GM21360 (cell line): Measurements from ENCODE around the gene IL6ST.
"Not testable (repeated sequence)": the region's sequence is repeated elsewhere in the genome, so short reads cannot be mapped to it uniquely, and the experiment has no call there.

Experiments used
- ATAC-seq: cut with Tn5 transposase; IDR thresholded peaks from one replicate; pipeline ENCODE4 v1.9.1; 2021; ENCODE audit warnings: mild to moderate bottlenecking, moderate library complexity; ENCODE audit not compliant: unreplicated experiment

The IL6ST gene

DNA sequence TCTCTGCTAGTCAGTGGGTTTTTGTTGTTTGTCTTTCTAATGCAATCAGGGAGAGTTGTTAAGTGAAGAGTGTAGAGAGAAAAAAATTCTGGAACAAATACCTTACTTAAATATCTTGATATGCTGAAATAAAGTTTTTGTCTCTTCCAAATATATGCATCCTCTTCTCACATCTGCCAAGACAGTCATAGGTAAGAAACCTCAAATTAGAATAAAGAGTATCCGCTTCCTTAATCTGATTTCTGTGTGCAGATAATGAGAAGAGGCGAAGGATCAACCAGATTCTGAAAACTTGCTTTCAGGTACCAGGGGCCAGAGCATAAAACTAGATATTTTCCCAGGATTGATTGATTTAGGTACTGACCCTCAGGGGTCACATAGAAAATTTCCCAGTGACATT is 11.3 kb upstream of the IL6ST start:
- ATAC-seq = no peak

DNA sequence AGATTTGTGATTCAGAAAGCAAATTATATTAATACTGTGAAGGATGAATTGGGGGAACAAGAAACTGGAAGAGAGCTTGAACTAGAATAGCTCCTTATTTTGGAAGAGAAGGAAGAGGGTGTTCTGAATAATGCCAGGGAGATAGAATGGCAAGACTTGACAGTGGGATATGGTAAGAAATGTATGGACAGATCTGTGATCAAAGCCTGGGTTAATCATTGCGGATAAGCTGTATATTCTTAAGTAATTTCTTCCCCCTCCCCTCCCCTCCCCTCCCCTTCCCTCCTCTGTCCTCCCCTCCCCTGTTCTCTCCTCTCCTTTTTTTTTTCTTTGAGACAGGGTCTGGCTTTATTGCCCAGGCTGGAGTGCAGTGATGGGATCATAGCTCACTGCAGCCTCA is 10.1 kb upstream of the IL6ST start:
- ATAC-seq = no peak

DNA sequence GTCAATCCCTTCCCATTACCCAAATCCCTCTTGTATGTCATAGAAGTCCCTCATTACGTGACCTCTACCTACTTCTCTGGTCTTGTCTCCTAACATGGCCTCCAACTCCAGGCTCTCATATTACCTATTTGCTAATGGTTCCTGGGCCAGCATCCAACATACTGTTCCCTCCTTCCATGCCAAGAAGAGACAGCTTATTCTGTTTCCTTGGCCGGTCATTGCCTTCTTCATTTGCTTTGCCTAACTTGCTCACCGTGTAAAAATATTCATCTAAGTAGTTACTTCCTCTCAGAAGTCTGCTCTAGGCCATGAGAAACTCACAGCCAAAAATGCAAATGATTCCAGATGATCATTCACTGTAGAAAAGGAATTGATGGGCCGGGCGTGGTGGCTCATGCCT is 8.9 kb upstream of the IL6ST start:
- ATAC-seq = no peak

DNA sequence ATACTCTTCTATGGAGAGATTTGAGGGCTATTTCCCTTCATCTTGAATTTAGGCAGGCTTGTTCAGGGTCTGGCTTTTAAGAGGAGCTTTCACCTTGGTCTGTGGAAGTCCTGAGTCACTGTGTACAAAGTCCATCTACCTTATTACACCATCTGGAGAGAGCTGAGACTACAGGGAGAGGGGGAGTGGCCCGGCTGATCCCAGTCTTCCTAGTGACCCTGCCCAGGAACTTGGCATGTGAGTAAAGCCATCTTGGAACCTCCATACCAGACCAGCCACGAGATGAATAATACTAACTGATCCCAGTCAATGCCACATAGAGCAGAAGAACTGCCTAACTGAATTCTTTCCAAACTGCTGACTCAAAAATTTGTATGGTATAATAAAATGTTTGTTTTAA is 8.4 kb upstream of the IL6ST start:
- no peak for ATAC-seq

DNA sequence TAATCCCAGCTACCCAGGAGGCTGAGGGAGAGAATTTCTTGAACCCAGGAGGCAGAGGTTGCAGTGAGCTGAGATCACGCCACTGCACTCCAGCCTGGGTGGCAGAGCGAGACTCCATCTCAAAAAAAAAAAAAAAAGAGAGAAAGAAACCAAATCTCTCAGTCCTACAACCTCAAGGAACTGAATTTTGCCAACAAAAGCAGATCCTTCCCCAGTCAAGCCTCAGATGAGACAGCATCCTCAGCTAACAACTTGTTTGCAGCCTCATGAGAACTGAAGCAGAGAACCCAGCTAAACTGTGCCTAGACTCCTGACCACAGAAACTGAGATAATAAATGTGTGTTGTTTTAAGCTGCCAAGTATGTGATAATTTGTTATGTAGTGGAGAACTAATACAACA is 7.5 kb upstream of the IL6ST start:
- ATAC-seq = no peak

DNA sequence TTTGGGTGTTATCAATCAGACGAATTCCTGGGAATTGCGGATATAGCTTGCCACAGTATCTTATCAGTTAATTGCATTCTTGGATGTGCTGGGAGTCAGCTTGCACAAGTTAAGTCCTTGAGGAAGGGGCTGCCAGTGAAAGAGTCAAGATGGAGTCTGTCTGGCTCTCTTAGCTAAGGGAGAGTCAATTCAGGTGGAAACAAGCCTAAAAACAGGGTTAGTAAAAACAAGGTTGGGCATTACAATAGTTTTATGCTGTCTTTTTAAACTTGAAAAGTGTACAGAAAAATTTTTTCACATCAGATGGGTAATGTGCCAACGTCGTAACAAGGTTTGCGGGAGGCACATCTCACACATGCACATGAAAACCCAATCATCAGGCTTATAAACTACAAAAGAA is 5.5 kb upstream of the IL6ST start:
- not testable (repeated sequence) for ATAC-seq

DNA sequence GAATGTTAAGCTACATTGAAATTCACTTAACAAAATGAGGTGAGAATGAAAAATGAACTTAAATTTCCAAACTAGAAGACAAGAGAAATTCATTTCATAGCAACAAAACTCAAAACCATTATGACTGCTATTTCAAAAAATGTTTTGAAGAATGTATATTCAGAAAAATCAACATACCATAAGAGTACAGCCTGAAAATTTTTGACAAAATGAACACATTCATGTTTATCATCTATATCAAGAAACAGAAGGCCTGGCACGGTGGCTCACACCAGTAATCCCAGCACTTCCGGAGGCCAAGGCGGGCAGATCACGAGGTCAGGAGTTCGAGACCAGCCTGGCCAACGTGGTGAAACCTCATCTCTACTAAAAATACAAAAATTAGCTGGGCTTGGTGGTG is 4.2 kb upstream of the IL6ST start:
- no peak for ATAC-seq

DNA sequence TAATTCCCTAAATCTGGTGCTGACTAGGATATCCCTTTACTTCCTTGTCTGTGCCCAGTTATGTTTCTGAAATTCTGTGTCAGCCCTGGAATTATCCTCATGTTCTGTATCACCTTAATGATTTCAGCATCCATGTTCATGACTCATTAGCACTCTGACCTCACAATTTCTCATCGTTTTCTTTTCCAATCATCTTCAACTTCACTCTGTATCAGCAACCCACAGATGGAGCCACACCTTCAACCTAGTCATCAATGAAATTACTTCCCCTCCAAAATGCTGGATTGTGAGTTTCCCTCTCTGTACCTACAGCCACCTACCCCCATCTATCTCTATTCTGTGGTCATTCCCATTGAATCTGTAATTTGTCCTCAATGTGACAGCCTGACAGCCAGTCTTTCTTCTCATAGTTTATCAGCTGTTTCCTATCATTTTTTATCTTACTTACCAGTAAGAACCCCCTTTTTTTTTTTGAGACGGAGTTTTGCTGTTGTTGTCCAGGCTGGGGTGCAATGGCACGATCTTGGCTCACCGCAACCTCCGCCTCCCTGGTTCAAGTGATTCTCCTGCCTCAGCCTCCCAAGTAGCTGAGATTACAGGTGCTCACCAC is 3.1 kb upstream of the IL6ST start:
- ATAC-seq = no peak

DNA sequence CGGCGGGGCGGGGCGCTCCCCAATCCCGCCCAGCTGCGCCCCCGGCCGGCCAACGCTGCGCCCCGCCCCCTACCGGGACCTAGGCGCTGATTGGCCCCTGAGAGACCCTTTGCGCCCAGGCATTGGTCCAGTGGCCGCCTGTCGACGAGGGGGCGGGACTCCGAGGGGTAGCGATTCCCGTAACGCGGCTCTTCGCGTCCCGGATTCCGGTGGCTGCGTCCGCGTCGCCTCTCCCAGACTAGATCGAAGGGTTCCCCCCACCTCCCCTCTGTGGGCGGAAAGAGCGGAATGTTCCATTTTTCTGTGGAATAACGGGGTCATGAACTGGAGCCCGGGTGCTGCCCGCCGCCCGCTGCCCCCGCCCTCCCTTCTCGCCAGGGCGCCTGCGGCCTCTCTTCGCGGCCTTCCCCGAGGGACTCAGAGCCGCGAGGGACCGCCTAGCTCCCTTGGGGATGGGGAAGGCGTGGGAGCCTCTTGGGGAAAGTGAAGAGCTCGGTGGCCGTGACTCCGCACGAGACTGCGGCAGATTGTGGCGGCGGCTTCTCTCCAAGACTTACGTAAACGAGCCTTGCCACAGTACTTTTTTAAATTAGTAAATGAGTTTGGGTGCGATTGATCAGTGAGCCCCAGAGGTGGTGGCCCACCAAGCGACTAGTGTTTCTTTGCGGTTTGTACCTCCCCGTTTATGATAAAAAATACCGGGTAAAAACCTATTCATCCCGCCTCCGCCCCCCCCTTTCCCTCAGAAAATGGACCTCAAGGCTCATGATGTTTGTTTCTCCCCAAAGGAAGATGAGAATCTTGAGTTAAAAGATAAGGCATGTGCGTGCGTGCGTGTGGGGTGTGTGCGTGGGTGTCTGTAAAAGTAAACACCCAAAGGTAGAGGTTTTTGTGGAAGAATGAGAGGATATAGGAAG is 493 bp upstream of the IL6ST start:
- peak; percentile 96 for ATAC-seq

DNA sequence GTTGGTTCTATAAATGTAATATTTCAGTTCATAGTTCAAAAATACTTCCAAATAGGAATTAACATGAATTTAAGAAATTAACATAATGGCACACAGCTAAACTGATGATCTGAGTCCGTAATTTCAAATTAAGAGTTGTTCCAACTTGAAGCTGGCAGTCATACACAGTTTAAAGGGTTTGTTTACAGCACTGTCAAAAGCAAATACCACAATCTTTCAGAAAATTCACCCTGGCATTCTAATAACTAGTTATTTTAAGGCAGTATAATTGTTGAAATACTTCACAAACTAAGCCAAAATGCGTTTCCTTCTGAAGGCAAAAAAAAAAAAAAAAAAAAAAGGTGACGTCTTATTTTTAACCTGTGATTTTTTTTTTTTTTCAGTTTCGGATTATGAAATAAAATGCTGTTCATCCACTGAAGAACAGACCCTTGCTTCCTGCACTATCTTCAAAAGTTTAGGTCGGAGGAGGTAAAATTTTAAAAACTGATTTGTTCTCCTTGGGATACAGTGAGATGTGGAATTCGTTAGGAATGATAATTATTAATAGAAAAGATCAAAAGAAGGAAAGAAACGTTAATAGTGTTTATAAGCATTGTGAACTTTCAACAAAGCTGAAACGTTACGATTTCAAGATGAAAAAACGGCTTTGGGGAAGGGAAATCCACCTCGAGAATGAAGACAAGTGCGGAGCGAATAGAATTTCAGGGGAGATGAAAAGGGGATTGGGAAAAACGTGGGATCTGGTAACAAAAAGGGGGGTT is 850 bp downstream of the IL6ST start:
- no peak for ATAC-seq

DNA sequence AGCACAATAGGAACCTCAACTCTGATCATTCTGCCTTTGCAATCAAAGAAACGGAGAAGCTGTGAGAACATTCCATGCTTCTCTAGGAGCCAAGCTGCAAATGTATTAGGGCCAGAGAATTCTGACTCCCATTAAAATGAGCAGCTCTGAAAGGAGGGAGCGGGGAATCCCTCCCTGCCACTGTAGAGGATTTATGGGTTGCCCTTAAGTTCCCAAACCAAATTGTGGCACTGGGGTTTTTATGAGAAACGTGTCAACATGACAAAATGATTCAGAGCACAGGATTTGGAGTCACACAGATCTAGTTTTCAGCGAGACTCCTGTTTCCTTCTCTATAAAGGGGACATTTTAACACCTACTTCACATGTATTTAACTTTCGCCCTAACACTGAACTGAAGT is 1.8 kb downstream of the IL6ST start:
- ATAC-seq = no peak

DNA sequence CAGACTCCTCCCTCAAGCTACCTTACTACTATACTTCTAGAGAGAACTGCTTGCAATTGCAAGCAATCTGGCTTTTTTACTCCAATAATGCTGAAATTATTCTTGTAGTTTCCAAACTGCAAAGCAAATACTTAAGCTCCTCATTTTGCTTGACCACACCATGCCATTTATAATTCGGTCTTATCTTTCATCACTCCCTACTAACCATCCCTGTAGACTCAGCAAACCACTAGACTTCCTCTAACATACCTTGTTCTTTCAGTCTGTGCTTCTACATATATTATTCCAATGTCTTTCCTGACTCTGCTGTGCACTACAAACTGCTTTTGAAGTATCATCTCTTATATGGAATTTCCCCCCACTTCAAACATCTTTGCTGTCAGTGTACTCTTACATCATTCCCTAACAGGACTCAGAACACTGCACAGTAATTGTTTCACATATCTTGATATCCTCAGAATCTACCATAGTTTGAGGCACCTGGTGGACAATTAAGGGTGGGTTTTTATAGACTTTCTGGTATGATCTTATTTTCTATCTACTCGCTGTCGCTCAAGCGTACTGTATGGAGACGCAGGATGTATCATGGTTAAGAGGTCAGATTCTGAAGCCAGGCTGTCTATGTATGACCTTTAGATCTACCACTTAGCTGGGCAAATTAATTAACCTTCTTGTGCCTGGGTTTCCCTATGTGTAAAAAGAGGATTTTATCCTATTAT is 2.8 kb downstream of the IL6ST start:
- no peak for ATAC-seq

DNA sequence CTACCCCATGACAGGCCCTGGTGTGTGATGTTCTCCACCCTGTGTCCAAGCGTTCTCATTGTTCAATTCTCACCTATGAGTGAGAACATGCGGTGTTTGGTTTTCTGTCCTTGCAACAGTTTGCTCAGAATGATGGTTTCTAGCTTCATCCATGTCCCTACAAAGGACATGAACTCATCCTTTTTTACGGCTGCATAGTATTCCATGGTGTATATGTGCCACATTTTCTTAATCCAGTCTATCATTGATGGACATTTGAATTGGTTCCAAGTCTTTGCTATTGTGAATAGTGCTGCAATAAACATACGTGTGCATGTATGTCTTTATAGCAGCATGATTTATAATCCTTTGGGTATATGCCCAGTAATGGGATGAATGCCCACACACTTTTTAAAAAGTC is 3.9 kb downstream of the IL6ST start:
- ATAC-seq = not testable (repeated sequence)

DNA sequence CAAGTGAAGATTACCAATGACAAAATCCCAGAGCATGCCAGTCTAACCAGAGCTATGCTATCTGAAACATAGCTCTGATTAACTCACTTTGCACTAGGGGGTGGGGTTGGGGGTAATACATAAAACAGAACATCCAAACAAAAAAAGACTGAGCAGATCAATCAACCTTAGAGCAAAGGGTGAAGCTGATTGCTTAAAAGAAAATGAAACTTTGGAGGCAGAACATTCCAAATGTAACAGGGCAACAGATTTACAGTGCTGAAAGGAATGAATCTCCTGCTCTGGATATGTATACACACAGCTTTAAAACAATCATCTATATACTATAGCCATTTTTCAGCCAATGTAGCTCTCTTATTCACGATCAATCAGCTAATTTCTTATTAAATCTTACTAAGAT is 4.9 kb downstream of the IL6ST start:
- ATAC-seq = no peak

DNA sequence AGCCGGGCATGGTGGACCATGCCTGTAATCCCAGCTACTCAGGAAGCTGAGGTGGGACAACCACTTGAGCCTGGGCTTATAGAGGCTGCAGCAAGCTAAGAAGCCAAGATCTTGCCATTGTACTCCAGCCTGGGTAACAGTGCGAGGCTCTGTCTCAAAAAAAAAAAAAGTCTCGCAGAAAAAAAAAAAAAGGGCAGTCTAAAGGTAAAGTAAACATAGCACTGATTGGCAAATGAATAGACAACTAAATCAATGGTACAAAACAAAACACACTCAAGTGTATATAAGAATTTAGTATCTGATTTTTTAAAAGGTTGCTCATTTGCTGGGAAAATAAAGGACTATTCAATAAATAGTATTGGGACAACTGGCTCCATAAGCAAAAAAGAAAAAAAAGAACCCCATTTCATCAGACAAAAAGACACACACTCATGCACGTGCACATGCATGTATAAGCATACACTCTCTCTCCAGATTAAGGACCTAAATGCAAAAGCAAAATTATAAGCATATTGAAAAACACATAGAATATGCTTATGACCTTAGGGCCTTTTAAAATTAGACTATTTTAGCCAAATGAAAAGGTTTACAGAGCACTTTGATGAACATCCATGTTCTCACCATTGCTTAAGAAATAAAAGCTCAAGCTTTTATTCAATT is 5.7 kb downstream of the IL6ST start:
- no peak for ATAC-seq

DNA sequence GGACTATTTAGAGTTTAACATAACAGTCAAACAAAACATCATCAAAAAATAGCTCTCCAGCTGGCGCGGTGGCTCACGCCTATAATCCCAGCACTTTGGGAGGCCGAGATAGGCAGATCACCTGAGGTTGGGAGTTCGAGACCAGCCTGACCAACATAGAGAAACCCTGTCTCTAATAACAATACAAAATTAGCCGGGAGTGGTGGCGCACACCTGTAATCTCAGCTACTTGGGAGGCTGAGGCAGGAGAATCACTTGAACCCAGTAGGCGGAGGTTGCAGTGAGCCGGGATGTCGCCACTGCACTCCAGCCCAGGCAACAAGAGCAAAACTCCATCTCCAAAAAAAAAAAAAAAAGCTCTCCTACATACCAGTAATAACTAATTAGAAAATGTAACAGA is 6.3 kb downstream of the IL6ST start:
- not testable (repeated sequence) for ATAC-seq

DNA sequence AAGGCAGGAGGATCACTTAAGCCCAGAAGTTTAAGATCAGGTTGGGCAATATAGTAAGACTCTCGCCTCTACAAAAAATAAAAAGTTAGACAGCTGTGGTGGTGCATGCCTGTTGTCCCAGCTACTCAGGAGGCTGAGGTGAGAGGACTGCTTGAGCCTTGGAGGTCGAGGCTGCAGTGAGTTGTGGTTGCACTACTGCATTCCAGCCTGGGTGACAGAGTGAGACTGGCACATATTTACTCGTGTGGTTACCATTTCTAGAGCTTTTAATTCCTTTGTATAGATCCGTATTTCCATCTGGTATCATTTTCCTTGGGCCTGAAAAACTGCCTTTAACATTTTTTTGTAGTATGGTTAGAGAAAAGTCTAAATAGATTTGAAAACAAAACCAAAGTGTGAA is 7.8 kb downstream of the IL6ST start:
- ATAC-seq = no peak

DNA sequence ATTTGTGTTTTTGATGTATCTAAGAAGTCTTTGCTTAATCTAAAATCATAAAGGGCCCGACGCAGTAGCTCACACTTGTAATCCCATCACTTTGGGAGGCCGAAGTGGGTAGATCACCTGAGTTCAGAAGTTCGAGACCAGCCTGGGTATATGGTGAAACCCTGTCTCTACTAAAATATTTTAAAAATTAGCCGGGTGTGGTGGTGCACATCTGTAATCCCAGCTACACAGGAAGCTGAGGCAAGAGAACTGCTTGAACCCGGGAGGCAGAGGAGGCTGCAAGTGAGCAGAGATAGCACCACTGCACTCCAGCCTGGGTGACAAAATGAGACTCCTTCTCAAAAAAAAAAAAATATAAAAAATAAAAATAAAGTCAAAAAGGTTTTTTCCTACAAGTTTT is 9.6 kb downstream of the IL6ST start:
- ATAC-seq = no peak

DNA sequence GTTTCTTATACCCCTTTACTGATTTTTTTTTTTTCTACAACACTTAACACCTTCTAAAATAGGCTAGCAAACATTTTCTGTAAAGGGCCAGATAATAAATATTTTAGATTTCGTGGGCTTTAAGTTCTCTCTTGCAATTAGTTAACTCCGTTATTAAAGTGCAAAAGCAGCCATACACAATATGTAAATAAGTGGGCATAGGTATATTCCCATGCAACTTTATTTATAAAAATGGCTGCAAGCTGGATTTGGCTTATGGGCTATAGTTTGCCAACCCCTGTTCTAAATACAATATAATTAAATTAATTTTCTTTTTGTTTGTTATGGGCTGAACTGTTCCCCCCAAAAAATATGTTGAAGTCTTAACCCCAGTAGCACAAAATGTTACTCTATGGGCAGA is 10.8 kb downstream of the IL6ST start:
- no peak for ATAC-seq

DNA sequence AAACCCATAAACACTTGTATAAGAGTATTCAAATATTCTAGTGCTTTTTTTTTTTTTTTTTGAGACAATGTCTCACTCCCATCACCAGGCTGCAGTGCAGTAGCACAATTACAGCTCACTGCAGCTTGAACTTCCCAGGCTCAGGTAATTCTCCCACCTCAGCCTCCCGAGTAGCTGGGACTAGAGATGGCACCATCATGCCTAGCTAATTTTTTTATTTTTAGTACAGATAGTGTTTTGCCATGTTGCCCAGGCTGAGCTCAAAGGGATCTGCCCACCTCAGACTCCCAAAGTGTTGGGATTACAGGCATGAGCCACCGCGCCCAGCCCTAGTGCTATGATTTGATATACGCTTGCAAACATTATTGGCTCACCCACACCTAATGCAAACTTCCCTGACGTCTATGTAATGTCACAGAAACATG is 11.8 kb downstream of the IL6ST start:
- ATAC-seq = no peak

DNA sequence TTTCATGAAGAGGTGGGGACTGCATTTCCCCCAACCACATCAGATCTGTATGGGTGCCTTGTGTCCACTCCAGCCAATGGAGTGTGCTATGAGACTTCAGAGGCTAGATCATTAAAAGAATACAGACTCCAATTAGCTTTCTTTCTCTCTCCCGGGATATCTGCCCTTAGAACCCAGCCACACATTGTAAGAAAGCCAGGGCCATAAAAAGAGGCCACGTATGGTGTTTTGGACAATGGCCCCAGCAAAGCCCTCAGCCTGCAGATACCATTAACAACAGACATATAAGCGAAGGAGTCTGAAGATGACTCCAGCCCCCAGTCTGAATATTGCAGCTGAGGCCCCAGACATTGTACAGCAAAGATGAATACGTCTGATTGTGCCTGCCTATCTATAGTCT is 21.5 kb downstream of the IL6ST start:
- ATAC-seq = no peak
